Gastroesophageal sphincter (tissue), 4 donors: ENCODE data around the gene ALDOA. TPM values are rescaled to one million over a fixed set of nuclear protein-coding genes. Genes with fewer than 3 reads are reported as not detected.

ENCODE experiments used
- ATAC-seq: fragments of 150-250 bp; one replicate; pipeline ENCODE4 v1.9.1; 2016; ENCODE audit warnings: mild to moderate bottlenecking, moderate library complexity
- H3K27ac ChIP-seq, 4 donors: fragments of 200-600 bp; sonication (generic) in 3 of 4; 1 replicate in 3 of 4; 2 replicates in 1 of 4; pipeline ENCODE4 v1.5.1; 2016 to 2019
- H3K27me3 ChIP-seq: fragments of 200-600 bp; sonication (generic); one replicate; pipeline ENCODE4 v1.5.1; 2019
- H3K36me3 ChIP-seq, 2 donors: fragments of 200-600 bp; sonication (generic); one replicate each; pipeline ENCODE4 v1.5.1; 2019; ENCODE audit warnings: control low read depth in 1 of 2
- H3K4me1 ChIP-seq, 3 donors: fragments of 200-600 bp; sonication (generic); 1 replicate in 2 of 3; 2 replicates in 1 of 3; pipeline ENCODE4 v1.5.1; 2016 to 2019; ENCODE audit warnings: control low read depth in 2 of 3
- H3K4me3 ChIP-seq, 2 donors: fragments of 200-600 bp; sonication (generic); one replicate each; pipeline ENCODE4 v1.5.1; 2019; ENCODE audit warnings: mild to moderate bottlenecking in 1 of 2, moderate library complexity in 1 of 2
- H3K9me3 ChIP-seq, 3 donors: fragments of 200-600 bp; sonication (generic); one replicate each; pipeline ENCODE4 v1.5.1; 2017 to 2019; ENCODE audit warnings: control low read depth in 2 of 3
- CTCF ChIP-seq, 4 experiments: fragments of 200-600 bp in 2 of 4; fragments of 450-650 bp in 2 of 4; sonication (generic) in 1 of 4; IDR thresholded peaks; one replicate each; pipeline ENCODE4 v1.5.1; 2017 to 2019; ENCODE audit warnings: antibody characterized with exemption in 4 of 4, mild to moderate bottlenecking in 2 of 4, moderate library complexity in 2 of 4
- EP300 ChIP-seq: sonication (generic); formaldehyde crosslinking; IDR thresholded peaks from one replicate; pipeline ENCODE4 v1.6.1; 2017; ENCODE audit warnings: antibody characterized with exemption, mild to moderate bottlenecking
- POLR2A ChIP-seq, 2 donors: fragments of 450-650 bp; IDR thresholded peaks; one replicate each; pipeline ENCODE4 v1.6.1; 2017; ENCODE audit warnings: antibody characterized with exemption in 2 of 2, mild to moderate bottlenecking in 2 of 2, moderate library complexity in 1 of 2
- POLR2AphosphoS5 ChIP-seq: sonication (generic); formaldehyde crosslinking; IDR thresholded peaks from one replicate; pipeline ENCODE4 v1.6.1; 2017; ENCODE audit warnings: antibody characterized with exemption
- WGBS, 2 donors: methylation state at CpG; one replicate each; pipeline ENCODE4 v1.1.5; 2018; ENCODE audit warnings: low coverage in 1 of 2; 5-methylcytosine and 5-hydroxymethylcytosine counted together
- total RNA-seq, 4 donors: library from RNA; depleted of rRNA; stranded (reverse); fragments of >200 nt; gene quantifications; one replicate each; pipeline ENCODE4 v1.1.0, GENCODE V29; 2016

Gene ALDOA
- total RNA-seq, 4 donors from 2014 or later, result 1,018 to 1,914 (median 1,258) TPM

GRCh38 chr16:30070490-30070889 is 4.9 kb downstream of the ALDOA start:
- Histone ChIP-seq H3K9me3 (no peaks in the 10 kb centered on the region), H3K36me3 (peaks cover 0 to 73% of the 10 kb centered on the region in 2 donors), H3K27me3 (no peaks in the 10 kb centered on the region), H3K4me3 (peak overlapping the region in 1 of 2 donors; percentile 38), H3K4me1 (peaks cover 0 to 65% (median 33%) of the 10 kb centered on the region in 3 donors), H3K27ac (peak overlapping the region in 3 of 4 donors; percentile 79 to 99 (median 97))
- ATAC-seq, result no peak
- no peak for TF ChIP-seq CTCF (IDR thresholded peaks at IDR 0.05)
- no peak for TF ChIP-seq EP300
- no peak for TF ChIP-seq POLR2AphosphoS5
- no peak for TF ChIP-seq POLR2A (IDR thresholded peaks at IDR 0.05)

GRCh38 chr16:30075503-30076275 is 10.1 kb downstream of the ALDOA start, which contains the start of gene PPP4C:
Gene PPP4C, plus strand, starts transcription at chr16:30075994. Its CDS starts 384 bp downstream, at chr16:30076378.
- no peaks in the 10 kb centered on the region for H3K27me3 ChIP-seq
- TF ChIP-seq POLR2AphosphoS5, result peak; percentile 94
- no peak for TF ChIP-seq EP300
- peak; percentile 62 to 74 for TF ChIP-seq POLR2A (IDR thresholded peaks at IDR 0.05)
- TF ChIP-seq CTCF (IDR thresholded peaks at IDR 0.05), result peak in 2 of 4 experiments; percentile 19 to 36
- peak within 1 kb of the TSS; percentile 83 to 94 (median 88) for H3K27ac ChIP-seq
- peaks cover 0 to 69% of the 10 kb centered on the region in 2 donors for H3K36me3 ChIP-seq
- WGBS, 2 donors, result 0 to 7% methylated on average over 10 to 16 of the region's 67 CpGs
- H3K9me3 ChIP-seq, result no peaks in the 10 kb centered on the region
- H3K4me3 ChIP-seq, result peak within 1 kb of the TSS; percentile 93 to 100
- H3K4me1 ChIP-seq, result peaks cover 0 to 57% (median 17%) of the 10 kb centered on the region in 3 donors
- peak; percentile 96 for ATAC-seq

DNA sequence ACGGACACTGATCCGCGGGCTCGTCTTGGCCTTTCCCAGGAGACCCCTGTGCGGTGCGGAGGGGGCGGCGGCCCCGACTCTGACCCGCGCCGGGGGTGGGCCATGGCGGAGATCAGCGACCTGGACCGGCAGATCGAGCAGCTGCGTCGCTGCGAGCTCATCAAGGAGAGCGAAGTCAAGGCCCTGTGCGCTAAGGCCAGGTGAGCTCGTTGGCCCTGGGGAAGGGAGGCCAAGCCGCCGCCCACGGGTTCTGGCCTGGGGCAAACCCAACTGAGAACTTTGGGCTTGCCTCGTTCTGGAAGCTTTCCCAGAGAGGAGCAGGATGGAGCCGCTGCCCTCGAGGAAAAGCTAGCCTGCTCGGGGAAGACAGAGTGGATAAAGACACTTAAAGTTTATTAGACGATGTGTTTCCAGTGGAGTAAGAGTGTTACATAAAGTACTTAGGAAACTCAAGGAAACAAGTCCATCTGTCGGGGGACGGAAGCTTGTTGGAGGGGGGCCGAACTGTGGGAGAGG is 10.8 kb downstream of the ALDOA start:
- no peaks in the 10 kb centered on the region for H3K27me3 ChIP-seq
- TF ChIP-seq CTCF (IDR thresholded peaks at IDR 0.05), result no peak
- TF ChIP-seq POLR2AphosphoS5, result no peak
- TF ChIP-seq EP300, result no peak
- TF ChIP-seq POLR2A (IDR thresholded peaks at IDR 0.05), result no peak
- H3K9me3 ChIP-seq, result no peaks in the 10 kb centered on the region
- peak overlapping the region; percentile 83 to 94 (median 88) for H3K27ac ChIP-seq
- ATAC-seq, result peak; percentile 11
- peaks cover 0 to 51% (median 17%) of the 10 kb centered on the region in 3 donors for H3K4me1 ChIP-seq
- H3K4me3 ChIP-seq, result peak overlapping the region; percentile 93 to 100
- H3K36me3 ChIP-seq, result peaks cover 0 to 69% of the 10 kb centered on the region in 2 donors
- WGBS, 2 donors, result 3 to 20% methylated on average over 3 to 7 of the region's 33 CpGs

DNA sequence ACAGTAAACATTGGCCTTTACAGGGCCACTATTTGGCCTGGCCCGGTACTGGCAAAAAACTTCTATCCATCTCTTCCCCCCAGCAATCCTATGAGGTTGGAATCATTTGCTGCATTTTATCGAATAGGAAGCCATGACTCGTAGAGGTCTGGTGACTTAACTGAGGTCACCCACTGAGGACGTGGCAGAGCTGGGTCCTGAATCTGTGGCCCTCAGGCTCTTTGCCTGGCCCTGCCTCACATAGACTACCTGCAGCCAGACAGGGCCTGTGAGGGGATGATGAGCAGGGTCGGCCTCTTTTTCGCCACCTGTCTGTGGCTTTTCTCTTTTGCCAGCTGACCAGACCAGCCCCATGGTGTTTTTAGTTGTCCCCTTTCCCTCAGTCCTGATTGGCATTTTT is 12.1 kb downstream of the ALDOA start:
- no peak for ATAC-seq
- Histone ChIP-seq H3K9me3 (no peaks in the 10 kb centered on the region), H3K4me1 (peaks cover 0 to 45% (median 17%) of the 10 kb centered on the region in 3 donors), H3K27ac (no peak overlapping the region), H3K36me3 (peaks cover 0 to 69% of the 10 kb centered on the region in 2 donors), H3K4me3 (no peak overlapping the region), H3K27me3 (no peaks in the 10 kb centered on the region)
- TF ChIP-seq POLR2AphosphoS5 (no peak), CTCF (IDR thresholded peaks at IDR 0.05) (no peak), EP300 (no peak), POLR2A (IDR thresholded peaks at IDR 0.05) (no peak)
- 68 to 82% methylated on average over 2 to 4 of the region's 6 CpGs for WGBS, 2 donors
